ENCODE data around the gene TMEM109. TPM values are rescaled to one million over a fixed set of nuclear protein-coding genes. Genes with fewer than 3 reads are reported as not detected.

The TMEM109 gene
- total and polyA plus RNA-seq, 2 of the 8 experiments (the other 6 are each of a cell fraction or from before 2014, with no cell fraction given) = 27.3 to 30.3 TPM

GRCh38 chr11:60905047-60905446 is 8.9 kb upstream of the TMEM109 start:
- no peak overlapping the region for H3K23ac ChIP-seq (ENCODE audit: insufficient read length)
- H3K27me3 ChIP-seq (replicated peaks in 1 of 4; ENCODE audit: control insufficient read depth in 3 of 4, extremely low read depth in 1 of 4, insufficient read depth in 3 of 4, low read length in 3 of 4) = no peaks in the 10 kb centered on the region
- no peak overlapping the region for H4K8ac ChIP-seq (ENCODE audit: extremely low read depth, insufficient read depth, low read length)
- H3K9me3 ChIP-seq (ENCODE audit: insufficient read depth in 2 of 2, low read depth in 1 of 2, low read length in 1 of 2) = no peaks in the 10 kb centered on the region
- H2BK12ac ChIP-seq (ENCODE audit: low read depth, low read length) = no peak overlapping the region
- H4K5ac ChIP-seq (ENCODE audit: insufficient read length, low read depth, low read length) = no peak overlapping the region
- no peak overlapping the region for H3K56ac ChIP-seq (replicated peaks; ENCODE audit: insufficient read length, low read depth, low read length)
- CTCF ChIA-PET (ENCODE audit: partially characterized antibody) = interaction anchor here (0.7 to 23.0 kb wide), 9 partner anchors 9 to 138 kb away, joined by 3 to 522 read pairs (median 4); partner anchors contain the start of gene TMEM109
- H2BK15ac ChIP-seq (ENCODE audit: low read length) = no peak overlapping the region
- H3K14ac ChIP-seq (ENCODE audit: insufficient read length) = no peak overlapping the region
- peak overlapping the region; percentile 34 to 92 (median 85) for H3K9ac ChIP-seq (replicated peaks in 1 of 4; ENCODE audit: extremely low read depth in 1 of 4, low read depth in 3 of 4, low read length in 3 of 4)
- H3K23me2 ChIP-seq (ENCODE audit: low read depth, low read length) = peaks cover 2% of the 10 kb centered on the region; the same call in 1 of the 2 replicates
- FAIRE-seq (no peak), DNase-seq (ENCODE audit: low read depth in 1 of 2, low spot score in 2 of 2) (no peak)
- no peak overlapping the region for H4K91ac ChIP-seq (replicated peaks; ENCODE audit: insufficient read length, low read length)
- H2AK5ac ChIP-seq (ENCODE audit: low read depth, low read length) = no peak overlapping the region
- H3K79me1 ChIP-seq (ENCODE audit: low read depth, low read length) = peaks cover 6% of the 10 kb centered on the region
- H3K4me1 ChIP-seq (replicated peaks in 1 of 4; ENCODE audit: control insufficient read depth in 3 of 4, insufficient read depth in 4 of 4, low read length in 3 of 4) = peaks cover 2 to 8% (median 5%) of the 10 kb centered on the region in 4 experiments; a peak in 4 of 7 replicates
- H3K4me2 ChIP-seq (ENCODE audit: insufficient read depth in 1 of 2, low read depth in 2 of 2, low read length in 2 of 2) = peak overlapping the region; percentile 81 to 97
- H3K27ac ChIP-seq (ENCODE audit: low read depth, low read length) = no peak overlapping the region
- no peak overlapping the region for H2BK5ac ChIP-seq (ENCODE audit: low read depth, low read length)
- H3K4me3 ChIP-seq (ENCODE audit: extremely low read depth in 1 of 4, insufficient read depth in 2 of 4, low read depth in 3 of 4, low read length in 4 of 4) = peak overlapping the region; percentile 76 to 91 (median 90)
- H2BK120ac ChIP-seq (replicated peaks; ENCODE audit: low read depth, low read length) = no peak overlapping the region
- peaks cover 23 to 40% of the 10 kb centered on the region in 2 experiments for H3K79me2 ChIP-seq (ENCODE audit: control insufficient read depth in 1 of 2, insufficient read depth in 2 of 2, low read length in 2 of 2)
- 88% methylated on average over 6 of the region's 6 CpGs; no CpG with 5 or more reads in 1 of the 2 experiments for WGBS, 2 experiments (ENCODE audit: extremely low coverage in 1 of 2, insufficient coverage in 1 of 2, insufficient read length in 1 of 2, insufficient replicate concordance in 2 of 2, low coverage in 1 of 2, low lambda C conversion rate in 2 of 2, missing lambda C conversion rate in 1 of 2)
- peaks cover 10 to 23% of the 10 kb centered on the region in 2 experiments for H4K20me1 ChIP-seq (replicated peaks in 1 of 2; ENCODE audit: control insufficient read depth in 1 of 2, insufficient read depth in 2 of 2, low read length in 2 of 2)
- H2AFZ ChIP-seq (ENCODE audit: low read length) = no peak overlapping the region
- H2BK20ac ChIP-seq (ENCODE audit: low read length) = no peak overlapping the region
- H3K36me3 ChIP-seq (ENCODE audit: control insufficient read depth in 2 of 4, insufficient read depth in 4 of 4, low read length in 3 of 4) = peaks cover 12 to 33% (median 32%) of the 10 kb centered on the region in 4 experiments; a peak in 7 of 8 replicates
- no peak overlapping the region for H3K18ac ChIP-seq (ENCODE audit: extremely low read depth, low read length)
- POLR2A ChIA-PET (ENCODE audit: partially characterized antibody) = interaction anchor here (0.7 to 4.2 kb wide), 13 partner anchors 10 to 79 kb away, joined by 3 to 28 read pairs (median 4); partner anchors contain the start of genes CCDC86, TMEM109 and TMEM132A
- H3K4ac ChIP-seq (replicated peaks; ENCODE audit: insufficient read length, low read depth, low read length) = no peak overlapping the region
- TF ChIP-seq NANOG (IDR thresholded peaks at IDR 0.05; ENCODE audit: insufficient read depth, low read depth, low read length, poor library complexity, severe bottlenecking) = no peak
- no peak for TF ChIP-seq KDM4A (IDR thresholded peaks at IDR 0.05; ENCODE audit: low read depth, low read length, severe bottlenecking)
- TF ChIP-seq, protein P1, sequence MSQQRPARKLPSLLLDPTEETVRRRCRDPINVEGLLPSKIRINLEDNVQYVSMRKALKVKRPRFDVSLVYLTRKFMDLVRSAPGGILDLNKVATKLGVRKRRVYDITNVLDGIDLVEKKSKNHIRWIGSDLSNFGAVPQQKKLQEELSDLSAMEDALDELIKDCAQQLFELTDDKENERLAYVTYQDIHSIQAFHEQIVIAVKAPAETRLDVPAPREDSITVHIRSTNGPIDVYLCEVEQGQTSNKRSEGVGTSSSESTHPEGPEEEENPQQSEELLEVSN (IDR thresholded peaks at IDR 0.05) = no peak
- no peak for TF ChIP-seq TCF12 (IDR thresholded peaks at IDR 0.05; ENCODE audit: low read depth, low read length)
- no peak for TF ChIP-seq CBX5 (IDR thresholded peaks at IDR 0.05; ENCODE audit: low read depth, low read length)
- TF ChIP-seq SUZ12 (IDR thresholded peaks at IDR 0.05; ENCODE audit: low read length) = no peak
- TF ChIP-seq KDM1A (IDR thresholded peaks at IDR 0.05; ENCODE audit: borderline replicate concordance, low read length) = no peak
- TF ChIP-seq HDAC6 (IDR thresholded peaks at IDR 0.05; ENCODE audit: low read depth, low read length) = no peak
- no peak for TF ChIP-seq POLR2AphosphoS5 (IDR thresholded peaks at IDR 0.05; ENCODE audit: low read depth, low read length)
- TF ChIP-seq SIRT6 (IDR thresholded peaks at IDR 0.05; ENCODE audit: low read length) = no peak
- no peak for TF ChIP-seq SAP30 (IDR thresholded peaks at IDR 0.05; ENCODE audit: insufficient read depth, insufficient replicate concordance, low read length)
- TF ChIP-seq TAF1 (IDR thresholded peaks at IDR 0.05; ENCODE audit: low read depth, low read length) = no peak
- no peak for TF ChIP-seq ZNF274 (IDR thresholded peaks at IDR 0.05; ENCODE audit: borderline replicate concordance, extremely low read depth, low read length)
